ENCODE results near the gene AKR1D1.
"Not testable (repeated sequence)": the region's sequence is repeated elsewhere in the genome, so short reads cannot be mapped to it uniquely, and the experiment has no call there.

Gene AKR1D1

DNA sequence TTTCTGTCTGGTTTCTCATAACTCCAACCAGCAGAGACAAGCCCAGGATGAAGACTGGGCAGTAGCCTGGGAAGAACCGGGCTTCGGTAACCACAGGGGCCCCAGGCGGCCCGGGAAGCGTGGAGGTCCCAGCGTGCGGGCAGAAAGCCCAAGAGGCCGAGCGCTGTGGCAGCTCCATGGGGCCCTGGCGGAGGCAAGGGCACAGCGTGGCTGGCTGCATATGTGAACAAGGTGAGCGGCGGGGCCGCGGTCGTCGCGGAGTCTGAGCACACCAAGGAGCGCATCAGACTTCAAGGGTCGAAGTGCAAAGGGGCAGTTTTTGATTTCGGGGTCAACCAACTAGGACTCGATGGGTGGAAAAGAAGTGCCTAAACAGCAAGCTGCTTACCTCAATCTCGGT is 45.9 kb downstream of the AKR1D1 start:
- no peak for DNase-seq (ENCODE audit: low read depth)

DNA sequence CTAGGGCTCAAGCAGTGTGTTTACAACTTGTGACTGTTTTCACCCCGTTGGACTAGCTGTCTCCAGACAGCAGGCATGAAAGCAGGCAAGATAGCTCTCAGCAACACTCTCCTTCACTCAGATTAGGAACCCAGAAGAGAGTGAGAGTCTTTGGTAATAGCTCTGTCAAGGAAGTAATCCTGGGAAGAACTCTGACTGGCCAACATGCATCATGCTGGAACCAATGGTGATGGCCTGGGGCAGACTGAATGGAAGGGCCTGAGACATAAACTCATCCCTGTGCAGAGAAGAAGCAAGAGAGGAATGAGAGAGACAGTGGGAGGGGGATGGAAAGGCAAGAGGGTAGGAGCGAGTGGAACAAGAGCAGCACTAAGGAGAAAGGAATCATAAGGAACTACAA is 48.9 kb downstream of the AKR1D1 start:
- DNase-seq (ENCODE audit: low read depth): no peak

GRCh38 chr7:138125598-138126111 is 49.4 kb downstream of the AKR1D1 start:
- DNase-seq (ENCODE audit: low read depth): no peak

- DNase-seq (ENCODE audit: low read depth): no peak
Observed at GRCh38 chr7:138126928-138127327, 50.7 kb downstream of the AKR1D1 start.

DNA sequence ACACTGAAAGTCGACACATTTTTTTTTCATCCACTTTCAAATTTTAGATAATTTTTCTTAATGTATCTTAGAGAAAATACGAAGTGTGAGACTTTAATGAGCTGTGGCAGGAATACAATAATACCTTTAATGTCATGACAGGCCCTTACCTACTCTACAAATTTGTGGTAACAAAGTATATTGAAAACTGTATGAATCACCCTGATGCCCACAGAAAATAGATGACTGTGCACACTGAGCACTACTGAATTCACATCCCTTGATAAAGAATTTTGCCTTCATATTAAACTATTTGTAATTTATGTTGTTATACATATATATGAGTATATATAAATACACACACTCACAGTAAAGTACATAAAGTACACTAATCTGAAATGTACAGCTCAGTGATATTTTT is 51.7 kb downstream of the AKR1D1 start:
- no peak for DNase-seq (ENCODE audit: low read depth)

- DNase-seq (ENCODE audit: low read depth): no peak
Observed at GRCh38 chr7:138129551-138130165, 53.4 kb downstream of the AKR1D1 start.

GRCh38 chr7:138137423-138138171 is 61.3 kb downstream of the AKR1D1 start:
- DNase-seq (ENCODE audit: low read depth): no peak

GRCh38 chr7:138138244-138138643 is 62.0 kb downstream of the AKR1D1 start:
- DNase-seq (ENCODE audit: low read depth): no peak

DNA sequence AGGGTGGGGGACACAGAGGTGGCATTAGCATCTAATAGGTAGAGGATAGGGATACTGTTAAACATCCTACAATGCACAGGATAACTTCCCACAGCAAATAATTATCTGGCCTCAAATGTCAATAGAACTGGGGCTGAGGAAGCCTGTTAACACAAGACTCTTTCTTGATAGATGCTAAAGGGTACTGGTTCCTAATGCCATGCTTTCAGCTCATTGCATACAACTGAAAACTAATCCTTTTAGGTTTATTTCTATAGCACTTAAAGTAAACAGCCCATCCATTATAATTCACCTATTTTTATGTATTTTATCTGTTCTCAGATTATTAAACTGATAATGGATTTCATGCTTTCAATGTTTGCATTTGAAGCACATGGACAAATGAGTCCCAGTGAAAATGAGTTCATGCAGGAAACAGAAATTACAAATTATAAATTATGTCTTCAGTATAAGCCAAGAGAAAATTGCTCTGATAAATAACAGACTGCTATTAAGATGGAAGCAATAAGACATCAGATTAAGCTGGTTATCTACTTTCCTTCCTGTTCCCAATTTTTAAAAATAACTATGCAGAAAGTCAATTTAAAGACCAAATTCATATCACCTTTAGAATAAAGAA is 66.4 kb downstream of the AKR1D1 start:
- no peak for DNase-seq (ENCODE audit: low read depth)

- no peak for DNase-seq (ENCODE audit: low read depth)
Observed at GRCh38 chr7:138144958-138145357, 68.7 kb downstream of the AKR1D1 start.

GRCh38 chr7:138146221-138146620 is 70.0 kb downstream of the AKR1D1 start:
- not testable (repeated sequence) for DNase-seq (ENCODE audit: low read depth)

DNA sequence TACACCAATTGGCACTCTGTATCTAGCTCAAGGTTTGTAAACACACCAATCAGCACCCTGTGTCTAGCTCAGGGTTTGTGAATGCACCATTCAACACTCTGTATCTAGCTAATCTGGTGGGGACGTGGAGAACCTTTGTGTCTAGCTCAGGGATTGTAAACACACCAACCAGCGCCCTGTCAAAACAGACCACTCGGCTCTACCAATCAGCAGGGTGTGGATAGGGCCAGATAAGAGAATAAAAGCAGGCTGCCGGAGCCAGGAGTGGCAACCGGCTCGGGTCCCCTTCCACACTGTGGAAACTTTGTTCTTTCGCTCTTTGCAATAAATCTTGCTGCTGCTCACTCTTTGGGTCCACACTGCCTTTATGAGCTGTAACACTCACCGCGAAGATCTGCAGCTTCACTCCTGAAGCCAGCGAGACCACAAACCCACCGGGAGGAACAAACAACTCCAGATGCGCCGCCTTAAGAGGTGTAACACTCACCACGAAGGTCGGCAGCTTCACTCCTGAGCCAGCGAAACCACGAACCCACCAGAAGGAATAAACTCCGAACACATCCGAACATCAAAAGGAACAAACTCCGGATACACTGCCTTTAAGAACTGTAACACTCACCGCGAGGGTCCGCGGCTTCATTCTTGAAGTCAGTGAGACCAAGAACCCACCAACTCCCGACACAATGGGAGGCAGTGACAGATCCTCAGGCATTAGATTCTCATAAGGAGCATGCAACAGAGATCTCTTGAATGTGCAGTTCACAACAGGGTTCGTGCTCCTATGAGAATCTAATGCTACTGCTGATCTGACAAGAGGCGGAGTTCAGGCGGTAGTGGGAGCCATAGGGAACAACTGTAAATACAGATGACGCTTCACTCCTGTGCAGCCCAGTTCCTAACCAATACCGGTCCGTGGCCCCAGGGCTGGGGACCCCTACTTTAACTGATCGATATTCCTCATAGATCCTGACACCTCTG is 70.8 kb downstream of the AKR1D1 start:
- DNase-seq (ENCODE audit: low read depth): not testable (repeated sequence)

DNA sequence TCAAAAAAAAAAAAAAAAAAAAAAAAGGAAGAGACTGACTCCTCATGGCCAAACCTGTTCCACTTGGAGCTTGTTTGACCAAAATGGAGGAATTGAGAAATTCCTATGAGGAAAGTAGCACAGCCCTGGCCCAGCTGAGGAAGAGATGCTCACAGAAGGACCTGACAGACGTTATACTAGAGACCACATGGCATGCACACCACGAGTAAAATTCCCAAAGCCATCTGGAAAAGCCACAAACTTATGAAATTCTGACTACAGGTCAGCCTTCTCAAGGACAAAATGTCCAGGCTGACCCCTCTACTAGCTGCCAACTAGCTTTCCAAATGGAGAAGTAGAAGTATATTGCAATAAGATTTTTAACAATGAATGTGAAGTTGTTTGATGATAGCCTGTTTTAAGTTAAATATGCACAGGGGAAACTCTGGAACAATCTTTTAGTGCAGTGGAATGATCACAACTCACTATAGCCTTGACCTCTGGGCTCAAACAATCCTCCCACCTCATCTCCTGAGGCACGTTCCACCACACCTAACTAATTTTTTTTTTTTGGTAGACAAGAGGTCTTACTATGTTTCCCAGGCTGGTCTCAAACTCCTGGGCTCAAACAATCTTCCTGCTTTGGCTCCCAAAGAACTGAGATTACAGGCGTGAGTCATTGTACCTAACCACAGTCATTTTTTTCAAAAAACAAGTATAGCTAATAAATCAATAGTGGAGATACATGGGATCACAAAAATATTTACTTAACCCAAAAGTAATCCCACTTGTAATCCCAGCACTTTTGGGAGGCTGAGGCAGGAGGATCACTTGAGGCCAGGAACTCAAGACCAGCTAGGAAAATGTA is 75.7 kb downstream of the AKR1D1 start:
- no peak for DNase-seq (ENCODE audit: low read depth)

DNA sequence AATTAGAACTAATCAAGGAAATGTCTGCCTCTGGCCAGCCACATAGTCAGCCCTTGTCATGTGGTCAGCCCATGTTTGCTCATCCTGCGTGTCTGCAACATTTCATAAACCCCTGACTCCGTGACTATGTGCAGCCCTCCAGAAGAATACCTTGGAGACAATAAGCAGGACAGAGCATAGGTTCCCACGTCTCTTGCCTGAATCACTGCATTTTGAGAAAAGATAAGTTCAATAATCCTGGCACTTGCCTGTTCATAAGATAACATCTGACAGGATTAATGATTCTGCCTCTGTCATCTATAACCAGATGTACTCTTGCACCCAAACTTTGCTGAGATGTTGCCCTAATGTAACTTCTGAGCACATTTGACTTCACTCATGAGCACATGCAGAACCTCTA is 78.4 kb downstream of the AKR1D1 start:
- no peak for DNase-seq (ENCODE audit: low read depth)

- DNase-seq (ENCODE audit: low read depth): no peak
Observed at GRCh38 chr7:138157702-138158101, 81.4 kb downstream of the AKR1D1 start.

GRCh38 chr7:138158739-138159528 is 82.7 kb downstream of the AKR1D1 start:
- no peak for DNase-seq (ENCODE audit: low read depth)

DNA sequence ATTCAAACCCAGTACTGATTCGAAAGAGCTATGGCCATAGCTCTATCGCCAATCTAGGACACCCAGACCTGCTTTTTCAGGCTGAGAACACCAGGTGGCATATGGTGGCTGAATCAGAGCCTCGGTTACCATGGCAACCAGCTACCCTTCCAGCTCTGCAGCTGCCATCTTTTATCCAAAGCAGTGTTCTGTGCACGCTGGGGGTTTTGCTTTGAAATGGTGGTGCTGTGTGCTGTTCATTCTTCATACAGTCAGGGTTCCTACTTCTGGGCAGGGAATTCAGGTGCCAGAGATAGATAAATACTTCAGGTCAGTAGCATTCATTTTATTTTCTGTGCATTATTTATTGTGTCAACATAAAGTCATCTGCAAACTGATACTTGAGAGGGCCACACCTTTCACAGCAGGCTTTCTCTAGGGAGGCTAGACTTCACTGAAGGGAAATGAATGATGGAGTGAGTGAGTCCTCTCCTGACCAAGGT is 85.4 kb downstream of the AKR1D1 start:
- peak; percentile 37 for DNase-seq (ENCODE audit: low read depth)

DNA sequence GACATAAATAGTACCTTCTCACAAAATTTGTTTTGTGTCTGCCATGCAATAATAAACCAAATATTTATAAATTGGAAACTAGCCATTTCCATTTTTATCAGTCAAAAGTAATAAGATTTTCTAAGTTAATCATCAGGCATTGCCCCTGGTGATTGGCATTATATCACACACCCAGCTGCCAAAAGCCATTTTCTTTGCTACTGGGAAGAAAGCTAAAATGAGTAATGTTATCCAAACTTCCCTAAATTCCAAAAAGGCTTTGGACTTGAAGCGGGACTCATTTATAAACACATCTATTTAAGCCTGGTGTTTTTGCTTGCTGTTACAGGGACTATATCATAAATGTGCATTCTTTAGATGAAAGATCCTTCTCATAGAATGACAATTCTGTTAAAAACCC is 86.0 kb downstream of the AKR1D1 start:
- DNase-seq (ENCODE audit: low read depth): no peak

GRCh38 chr7:138163800-138164199 is 87.5 kb downstream of the AKR1D1 start:
- no peak for DNase-seq (ENCODE audit: low read depth)

DNA sequence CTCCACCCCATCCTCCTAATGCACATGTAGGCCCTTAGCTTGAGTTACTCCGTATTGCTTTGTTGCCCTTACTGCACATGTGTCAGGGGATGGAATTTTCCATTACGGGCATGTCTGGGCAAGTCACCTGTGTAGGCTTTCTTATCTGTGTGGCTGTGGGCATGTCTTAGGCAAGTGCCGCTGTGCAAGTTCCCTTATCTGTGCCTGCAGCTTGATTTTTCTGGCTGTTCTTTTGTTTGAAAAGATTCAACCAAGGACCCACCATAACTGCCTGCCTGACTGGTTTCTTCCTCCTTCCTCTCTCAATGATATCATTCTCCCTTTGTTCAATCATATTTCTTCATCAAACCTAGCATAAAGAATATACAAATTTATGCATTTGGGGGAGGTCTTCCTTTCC is 88.5 kb downstream of the AKR1D1 start:
- DNase-seq (ENCODE audit: low read depth): no peak
